ENCODE measurements around the gene SUSD4. TPM values are rescaled to one million over a fixed set of nuclear protein-coding genes. Genes with fewer than 3 reads are reported as not detected.

SUSD4 gene
- total RNA-seq, 2 experiments from 2014 or later = 1.1 to 1.8 TPM

- CTCF ChIA-PET = interaction anchor here (0.8 kb wide), 1 partner anchor 60 kb away, joined by 4 read pairs; no protein-coding TSS in a partner anchor
- no peak overlapping the region for H3K4me3 Mint-ChIP-seq
- intact Hi-C loops (cut with micrococcal nuclease) = loop anchor here (1.0 to 5.0 kb wide), 6 partner anchors 40 to 1396 kb away; partner anchors contain the start of gene TLR5
- peak; percentile 76 for DNase-seq
- H3K27ac Mint-ChIP-seq = peak overlapping the region; percentile 67
- H3K4me1 Mint-ChIP-seq (ENCODE audit: low read depth) = peaks cover 41% of the 10 kb centered on the region
- no peaks in the 10 kb centered on the region for H3K36me3 Mint-ChIP-seq (ENCODE audit: low read depth)
- H3K27me3 Mint-ChIP-seq (ENCODE audit: low read depth) = peaks cover 9% of the 10 kb centered on the region
- H3K9me3 Mint-ChIP-seq = no peaks in the 10 kb centered on the region
Observed at GRCh38 chr1:223189903-223190724, 173.9 kb downstream of the SUSD4 start.

GRCh38 chr1:223189525-223189902, 174.5 kb downstream of the SUSD4 start:
- Mint-ChIP-seq H3K4me1 (ENCODE audit: low read depth) (peaks cover 41% of the 10 kb centered on the region), H3K4me3 (no peak overlapping the region), H3K27me3 (ENCODE audit: low read depth) (peaks cover 9% of the 10 kb centered on the region), H3K27ac (no peak overlapping the region), H3K9me3 (no peaks in the 10 kb centered on the region), H3K36me3 (ENCODE audit: low read depth) (no peaks in the 10 kb centered on the region)
- intact Hi-C loops (cut with micrococcal nuclease) = no loop called here
- no peak for DNase-seq
- CTCF ChIA-PET = interaction anchor here (0.8 kb wide), 1 partner anchor 60 kb away, joined by 4 read pairs; no protein-coding TSS in a partner anchor

GRCh38 chr1:223188618-223189356, 175.2 kb downstream of the SUSD4 start:
- Mint-ChIP-seq H3K4me3 (no peak overlapping the region), H3K27me3 (ENCODE audit: low read depth) (peaks cover 9% of the 10 kb centered on the region), H3K4me1 (ENCODE audit: low read depth) (peaks cover 44% of the 10 kb centered on the region), H3K36me3 (ENCODE audit: low read depth) (no peaks in the 10 kb centered on the region), H3K27ac (no peak overlapping the region), H3K9me3 (no peaks in the 10 kb centered on the region)
- DNase-seq = no peak
- CTCF ChIA-PET = interaction anchor here (0.8 to 1.1 kb wide), 2 partner anchors 45 to 59 kb away, joined by 3 to 4 read pairs; no protein-coding TSS in a partner anchor
- intact Hi-C loops (cut with micrococcal nuclease) = no loop called here

- Mint-ChIP-seq H3K27me3 (ENCODE audit: low read depth) (peaks cover 9% of the 10 kb centered on the region), H3K9me3 (no peaks in the 10 kb centered on the region), H3K27ac (no peak overlapping the region), H3K4me1 (ENCODE audit: low read depth) (peaks cover 58% of the 10 kb centered on the region), H3K4me3 (no peak overlapping the region), H3K36me3 (ENCODE audit: low read depth) (no peaks in the 10 kb centered on the region)
- CTCF ChIA-PET = interaction anchor here (1.2 kb wide), 1 partner anchor 63 kb away, joined by 3 read pairs; no protein-coding TSS in a partner anchor
- intact Hi-C loops (cut with micrococcal nuclease) = no loop called here
- no peak for DNase-seq
Observed at GRCh38 chr1:223186800-223187199, 177.2 kb downstream of the SUSD4 start.

GRCh38 chr1:223183268-223183862, 180.6 kb downstream of the SUSD4 start:
- no peaks in the 10 kb centered on the region for H3K36me3 Mint-ChIP-seq (ENCODE audit: low read depth)
- CTCF ChIA-PET = interaction anchor here (0.6 kb wide), 1 partner anchor 17 kb away, joined by 4 read pairs; no protein-coding TSS in a partner anchor
- H3K4me3 Mint-ChIP-seq = no peak overlapping the region
- no peak overlapping the region for H3K27ac Mint-ChIP-seq
- H3K27me3 Mint-ChIP-seq (ENCODE audit: low read depth) = peaks cover 6% of the 10 kb centered on the region
- no peak for DNase-seq
- H3K9me3 Mint-ChIP-seq = no peaks in the 10 kb centered on the region
- H3K4me1 Mint-ChIP-seq (ENCODE audit: low read depth) = peaks cover 45% of the 10 kb centered on the region
- intact Hi-C loops (cut with micrococcal nuclease) = loop anchor here (2.0 kb wide), 1 partner anchor 49 kb away; no protein-coding TSS in a partner anchor

- Mint-ChIP-seq H3K36me3 (ENCODE audit: low read depth) (no peaks in the 10 kb centered on the region), H3K27me3 (ENCODE audit: low read depth) (no peaks in the 10 kb centered on the region), H3K4me3 (no peak overlapping the region), H3K27ac (no peak overlapping the region), H3K4me1 (ENCODE audit: low read depth) (peaks cover 38% of the 10 kb centered on the region), H3K9me3 (no peaks in the 10 kb centered on the region)
- DNase-seq = no peak
- CTCF ChIA-PET = interaction anchor here (0.9 to 1.1 kb wide), 4 partner anchors 47 to 510 kb away, joined by 3 to 6 read pairs (median 4); no protein-coding TSS in a partner anchor
- intact Hi-C loops (cut with micrococcal nuclease) = no loop called here
Observed at GRCh38 chr1:223180731-223181321, 183.2 kb downstream of the SUSD4 start.

- Mint-ChIP-seq H3K4me3 (no peak overlapping the region), H3K36me3 (ENCODE audit: low read depth) (no peaks in the 10 kb centered on the region), H3K4me1 (ENCODE audit: low read depth) (peaks cover 41% of the 10 kb centered on the region), H3K27ac (no peak overlapping the region), H3K9me3 (no peaks in the 10 kb centered on the region), H3K27me3 (ENCODE audit: low read depth) (no peaks in the 10 kb centered on the region)
- CTCF ChIA-PET = interaction anchor here (1.1 kb wide), 2 partner anchors 46 to 50 kb away, joined by 3 to 6 read pairs; no protein-coding TSS in a partner anchor
- intact Hi-C loops (cut with micrococcal nuclease) = no loop called here
- DNase-seq = no peak
Observed at GRCh38 chr1:223179786-223180185, 184.2 kb downstream of the SUSD4 start.

- H3K9me3 Mint-ChIP-seq = no peaks in the 10 kb centered on the region
- H3K27ac Mint-ChIP-seq = no peak overlapping the region
- H3K4me1 Mint-ChIP-seq (ENCODE audit: low read depth) = peaks cover 41% of the 10 kb centered on the region
- no peak overlapping the region for H3K4me3 Mint-ChIP-seq
- DNase-seq = no peak
- no peaks in the 10 kb centered on the region for H3K27me3 Mint-ChIP-seq (ENCODE audit: low read depth)
- CTCF ChIA-PET = no interaction called here
- H3K36me3 Mint-ChIP-seq (ENCODE audit: low read depth) = no peaks in the 10 kb centered on the region
- intact Hi-C loops (cut with micrococcal nuclease) = no loop called here
Observed at GRCh38 chr1:223179280-223179679, 184.7 kb downstream of the SUSD4 start.

- no peak overlapping the region for H3K4me3 Mint-ChIP-seq
- no peaks in the 10 kb centered on the region for H3K36me3 Mint-ChIP-seq (ENCODE audit: low read depth)
- no peaks in the 10 kb centered on the region for H3K27me3 Mint-ChIP-seq (ENCODE audit: low read depth)
- H3K4me1 Mint-ChIP-seq (ENCODE audit: low read depth) = peaks cover 26% of the 10 kb centered on the region
- intact Hi-C loops (cut with micrococcal nuclease) = no loop called here
- CTCF ChIA-PET = no interaction called here
- DNase-seq = no peak
- H3K9me3 Mint-ChIP-seq = no peaks in the 10 kb centered on the region
- H3K27ac Mint-ChIP-seq = no peak overlapping the region
Observed at GRCh38 chr1:223177681-223178080, 186.3 kb downstream of the SUSD4 start.

GRCh38 chr1:223176437-223176836, 187.5 kb downstream of the SUSD4 start:
- no peak for DNase-seq
- Mint-ChIP-seq H3K27me3 (ENCODE audit: low read depth) (no peaks in the 10 kb centered on the region), H3K4me1 (ENCODE audit: low read depth) (peaks cover 15% of the 10 kb centered on the region), H3K9me3 (no peaks in the 10 kb centered on the region), H3K4me3 (no peak overlapping the region), H3K27ac (no peak overlapping the region), H3K36me3 (ENCODE audit: low read depth) (no peaks in the 10 kb centered on the region)
- intact Hi-C loops (cut with micrococcal nuclease) = no loop called here
- CTCF ChIA-PET = no interaction called here

GRCh38 chr1:223175633-223176032, 188.3 kb downstream of the SUSD4 start:
- peaks cover 7% of the 10 kb centered on the region for H3K4me1 Mint-ChIP-seq (ENCODE audit: low read depth)
- no peak overlapping the region for H3K4me3 Mint-ChIP-seq
- no peak overlapping the region for H3K27ac Mint-ChIP-seq
- DNase-seq = no peak
- no peaks in the 10 kb centered on the region for H3K9me3 Mint-ChIP-seq
- intact Hi-C loops (cut with micrococcal nuclease) = no loop called here
- H3K27me3 Mint-ChIP-seq (ENCODE audit: low read depth) = no peaks in the 10 kb centered on the region
- H3K36me3 Mint-ChIP-seq (ENCODE audit: low read depth) = no peaks in the 10 kb centered on the region
- CTCF ChIA-PET = interaction anchor here (0.6 to 1.2 kb wide), 3 partner anchors 24 to 52 kb away, joined by 3 read pairs; no protein-coding TSS in a partner anchor

- no peak overlapping the region for H3K4me3 Mint-ChIP-seq
- CTCF ChIA-PET = interaction anchor here (0.5 to 1.2 kb wide), 4 partner anchors 31 to 326 kb away, joined by 3 read pairs; no protein-coding TSS in a partner anchor
- no peaks in the 10 kb centered on the region for H3K9me3 Mint-ChIP-seq
- H3K27ac Mint-ChIP-seq = no peak overlapping the region
- no peak for DNase-seq
- no peaks in the 10 kb centered on the region for H3K36me3 Mint-ChIP-seq (ENCODE audit: low read depth)
- intact Hi-C loops (cut with micrococcal nuclease) = no loop called here
- H3K4me1 Mint-ChIP-seq (ENCODE audit: low read depth) = peaks cover 6% of the 10 kb centered on the region
- H3K27me3 Mint-ChIP-seq (ENCODE audit: low read depth) = no peaks in the 10 kb centered on the region
Observed at GRCh38 chr1:223175032-223175431, 188.9 kb downstream of the SUSD4 start.
